Parathyroid adenoma (tissue), 2 donors: ENCODE results near the gene RHEBL1.

Experiments used
- H2AFZ ChIP-seq: fragments of 300-600 bp; sonication (generic); one replicate; pipeline ENCODE4 v1.7.0; 2017; ENCODE audit warnings: antibody characterized with exemption, mild to moderate bottlenecking
- H3K27ac ChIP-seq: fragments of 300-600 bp; sonication (generic); one replicate; pipeline ENCODE4 v1.7.0; 2017
- H3K27me3 ChIP-seq: fragments of 300-600 bp; sonication (generic); one replicate; pipeline ENCODE4 v1.7.0; 2017; ENCODE audit warnings: low read length; ENCODE audit not compliant: control insufficient read depth, insufficient read depth
- H3K36me3 ChIP-seq: fragments of 300-600 bp; sonication (generic); one replicate; pipeline ENCODE4 v1.7.0; 2017; ENCODE audit warnings: low read length; ENCODE audit not compliant: control insufficient read depth, insufficient read depth
- H3K4me1 ChIP-seq: fragments of 300-600 bp; sonication (generic); one replicate; pipeline ENCODE4 v1.7.0; 2017; ENCODE audit warnings: control low read depth
- H3K4me2 ChIP-seq: fragments of 300-600 bp; sonication (generic); one replicate; pipeline ENCODE4 v1.7.0; 2017; ENCODE audit warnings: low read length
- H3K4me3 ChIP-seq: fragments of 300-600 bp; sonication (generic); one replicate; pipeline ENCODE4 v1.7.0; 2017; ENCODE audit warnings: low read depth, low read length
- H3K79me2 ChIP-seq: fragments of 300-600 bp; sonication (generic); one replicate; pipeline ENCODE4 v1.7.0; 2017; ENCODE audit warnings: control low read depth
- H3K9ac ChIP-seq: fragments of 300-600 bp; sonication (generic); one replicate; pipeline ENCODE4 v1.7.0; 2017; ENCODE audit warnings: mild to moderate bottlenecking
- H3K9me3 ChIP-seq: fragments of 300-600 bp; sonication (generic); one replicate; pipeline ENCODE4 v1.7.0; 2017; ENCODE audit warnings: low read length; ENCODE audit not compliant: control insufficient read depth
- TF ChIP-seq, protein P1 (sequence below): fragments of 300-600 bp; sonication (generic); IDR thresholded peaks from one replicate; pipeline ENCODE4 v1.7.0; 2017; ENCODE audit warnings: antibody characterized with exemption, mild to moderate bottlenecking
- donor health status: primary hyperparathyroidism.

RHEBL1 gene

DNA sequence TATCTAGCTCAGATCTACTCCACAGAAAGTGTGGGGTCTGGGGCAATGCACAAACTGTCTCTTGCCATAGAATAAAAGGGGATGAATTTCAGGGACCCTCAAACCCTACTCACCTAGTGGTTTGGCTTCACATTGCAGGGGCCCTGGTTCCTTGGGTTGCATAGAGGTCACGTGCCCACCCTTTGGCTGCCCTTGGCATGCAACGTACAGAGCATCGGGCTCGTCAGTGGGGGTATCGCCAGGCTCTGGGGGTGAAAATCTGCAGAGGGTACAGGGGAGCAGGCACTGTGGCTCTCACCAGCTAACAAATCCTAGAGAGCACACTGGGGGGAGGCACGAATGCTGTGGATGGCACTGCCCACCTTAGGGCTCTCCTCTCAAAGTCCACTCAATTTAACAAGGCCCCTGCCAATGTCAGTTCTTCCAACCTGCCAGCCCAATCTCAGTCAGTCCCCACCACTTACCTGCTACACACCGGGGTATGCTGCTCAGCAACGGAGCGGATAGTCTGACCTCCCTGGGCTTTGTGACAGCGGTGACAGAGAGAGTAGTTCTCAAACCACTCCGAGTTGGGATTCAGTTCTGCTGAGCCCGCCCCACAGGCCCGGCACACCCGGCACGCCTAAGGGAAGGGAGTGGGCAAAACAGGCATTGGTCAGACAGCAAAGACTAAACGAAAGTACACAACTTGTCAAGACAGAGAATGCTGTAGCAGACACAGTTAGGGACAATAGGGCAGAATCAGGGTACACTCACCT, 17.1 kb downstream of the RHEBL1 start:
- H2AFZ ChIP-seq: no peak overlapping the region
- H3K79me2 ChIP-seq: peaks cover 42% of the 10 kb centered on the region
- H3K27me3 ChIP-seq: no peaks in the 10 kb centered on the region
- H3K9ac ChIP-seq: no peak overlapping the region
- TF ChIP-seq, protein P1, sequence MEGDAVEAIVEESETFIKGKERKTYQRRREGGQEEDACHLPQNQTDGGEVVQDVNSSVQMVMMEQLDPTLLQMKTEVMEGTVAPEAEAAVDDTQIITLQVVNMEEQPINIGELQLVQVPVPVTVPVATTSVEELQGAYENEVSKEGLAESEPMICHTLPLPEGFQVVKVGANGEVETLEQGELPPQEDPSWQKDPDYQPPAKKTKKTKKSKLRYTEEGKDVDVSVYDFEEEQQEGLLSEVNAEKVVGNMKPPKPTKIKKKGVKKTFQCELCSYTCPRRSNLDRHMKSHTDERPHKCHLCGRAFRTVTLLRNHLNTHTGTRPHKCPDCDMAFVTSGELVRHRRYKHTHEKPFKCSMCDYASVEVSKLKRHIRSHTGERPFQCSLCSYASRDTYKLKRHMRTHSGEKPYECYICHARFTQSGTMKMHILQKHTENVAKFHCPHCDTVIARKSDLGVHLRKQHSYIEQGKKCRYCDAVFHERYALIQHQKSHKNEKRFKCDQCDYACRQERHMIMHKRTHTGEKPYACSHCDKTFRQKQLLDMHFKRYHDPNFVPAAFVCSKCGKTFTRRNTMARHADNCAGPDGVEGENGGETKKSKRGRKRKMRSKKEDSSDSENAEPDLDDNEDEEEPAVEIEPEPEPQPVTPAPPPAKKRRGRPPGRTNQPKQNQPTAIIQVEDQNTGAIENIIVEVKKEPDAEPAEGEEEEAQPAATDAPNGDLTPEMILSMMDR: no peak
- no peaks in the 10 kb centered on the region for H3K36me3 ChIP-seq
- no peak overlapping the region for H3K27ac ChIP-seq
- no peaks in the 10 kb centered on the region for H3K9me3 ChIP-seq
- H3K4me2 ChIP-seq: no peak overlapping the region
- H3K4me1 ChIP-seq: peaks cover 18% of the 10 kb centered on the region
- H3K4me3 ChIP-seq: no peak overlapping the region

DNA sequence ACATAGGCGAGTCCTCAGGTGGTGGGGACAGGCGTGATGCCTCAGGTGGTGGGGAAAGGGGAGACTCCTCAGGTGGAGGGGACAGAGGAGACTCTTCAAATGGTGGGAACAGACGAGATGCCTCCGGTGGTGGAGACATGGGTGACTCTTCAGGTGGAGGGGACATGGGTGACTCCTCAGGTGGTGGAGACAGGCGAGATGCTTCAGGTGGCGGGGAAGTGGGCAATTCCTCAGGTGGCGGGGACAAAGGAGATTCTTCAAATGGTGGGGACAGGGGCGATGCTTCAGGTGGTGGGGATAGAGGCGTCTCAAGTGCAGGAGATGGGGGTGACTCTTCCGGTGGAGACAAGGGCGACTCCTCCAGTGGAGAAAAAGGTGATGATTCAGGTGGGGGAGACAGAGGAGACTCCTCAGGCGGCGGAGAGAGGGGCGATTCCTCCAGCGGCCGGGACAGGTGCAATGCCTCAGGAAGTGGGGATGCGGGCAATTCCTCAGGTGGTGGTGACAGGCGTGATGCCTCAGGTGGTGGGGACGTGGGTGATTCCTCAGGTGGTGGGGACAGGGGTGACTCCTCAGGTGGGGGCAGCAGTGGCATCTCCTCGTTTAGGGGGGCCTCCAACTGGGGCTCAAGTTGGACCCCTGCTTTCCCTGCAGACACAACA, 17.9 kb downstream of the RHEBL1 start:
- H3K9me3 ChIP-seq: no peaks in the 10 kb centered on the region
- peaks cover 11% of the 10 kb centered on the region for H3K4me1 ChIP-seq
- TF ChIP-seq, protein P1: no peak
- H3K4me2 ChIP-seq: no peak overlapping the region
- H3K9ac ChIP-seq: no peak overlapping the region
- no peak overlapping the region for H3K4me3 ChIP-seq
- H2AFZ ChIP-seq: no peak overlapping the region
- no peaks in the 10 kb centered on the region for H3K36me3 ChIP-seq
- peaks cover 36% of the 10 kb centered on the region for H3K79me2 ChIP-seq
- H3K27ac ChIP-seq: no peak overlapping the region
- no peaks in the 10 kb centered on the region for H3K27me3 ChIP-seq

DNA sequence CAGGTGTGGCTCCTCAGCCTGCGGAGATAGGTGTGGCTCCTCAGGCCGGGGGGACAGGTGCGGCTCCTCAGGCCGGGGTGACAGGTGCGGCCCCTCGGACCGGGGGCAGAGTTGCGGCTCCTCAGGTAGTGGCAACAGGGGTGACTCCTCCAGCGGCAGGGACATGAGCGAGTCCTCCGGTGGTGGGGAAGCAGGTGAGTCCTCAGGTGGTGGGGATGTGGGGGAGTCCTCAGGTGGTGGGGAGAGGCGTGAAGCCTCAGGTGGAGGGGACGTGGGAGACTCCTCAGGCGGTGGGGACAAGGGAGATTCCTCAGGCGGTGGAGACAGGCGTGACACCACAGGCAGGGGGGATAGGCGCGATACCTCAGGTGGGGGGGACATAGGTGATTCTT, 18.4 kb downstream of the RHEBL1 start:
- Histone ChIP-seq H3K9ac (no peak overlapping the region), H3K79me2 (peaks cover 30% of the 10 kb centered on the region), H3K27me3 (no peaks in the 10 kb centered on the region), H3K4me1 (peaks cover 6% of the 10 kb centered on the region), H3K9me3 (no peaks in the 10 kb centered on the region), H2AFZ (no peak overlapping the region), H3K4me3 (no peak overlapping the region), H3K36me3 (no peaks in the 10 kb centered on the region), H3K27ac (no peak overlapping the region), H3K4me2 (no peak overlapping the region)
- TF ChIP-seq, protein P1: no peak

GRCh38 chr12:49050507-49051372, 19.0 kb downstream of the RHEBL1 start:
- Histone ChIP-seq H3K4me2 (no peak overlapping the region), H3K36me3 (no peaks in the 10 kb centered on the region), H3K79me2 (peaks cover 24% of the 10 kb centered on the region), H2AFZ (no peak overlapping the region), H3K4me1 (no peaks in the 10 kb centered on the region), H3K27me3 (no peaks in the 10 kb centered on the region), H3K9ac (no peak overlapping the region), H3K27ac (no peak overlapping the region), H3K4me3 (no peak overlapping the region), H3K9me3 (no peaks in the 10 kb centered on the region)
- TF ChIP-seq, protein P1: no peak
